Measurements from ENCODE around the gene PDGFRA. TPM values are rescaled to one million over a fixed set of nuclear protein-coding genes. Genes with fewer than 3 reads are reported as not detected.
A peak's percentile ranks its signal among the peaks of the same experiment; 100 is the strongest.

PDGFRA gene
- total and polyA plus RNA-seq, 10 of the 15 experiments (the other 5 are each of a cell fraction or from before 2014, with no cell fraction given) = 0.01 to 0.28 (median 0.06) TPM; not detected in 5

DNA sequence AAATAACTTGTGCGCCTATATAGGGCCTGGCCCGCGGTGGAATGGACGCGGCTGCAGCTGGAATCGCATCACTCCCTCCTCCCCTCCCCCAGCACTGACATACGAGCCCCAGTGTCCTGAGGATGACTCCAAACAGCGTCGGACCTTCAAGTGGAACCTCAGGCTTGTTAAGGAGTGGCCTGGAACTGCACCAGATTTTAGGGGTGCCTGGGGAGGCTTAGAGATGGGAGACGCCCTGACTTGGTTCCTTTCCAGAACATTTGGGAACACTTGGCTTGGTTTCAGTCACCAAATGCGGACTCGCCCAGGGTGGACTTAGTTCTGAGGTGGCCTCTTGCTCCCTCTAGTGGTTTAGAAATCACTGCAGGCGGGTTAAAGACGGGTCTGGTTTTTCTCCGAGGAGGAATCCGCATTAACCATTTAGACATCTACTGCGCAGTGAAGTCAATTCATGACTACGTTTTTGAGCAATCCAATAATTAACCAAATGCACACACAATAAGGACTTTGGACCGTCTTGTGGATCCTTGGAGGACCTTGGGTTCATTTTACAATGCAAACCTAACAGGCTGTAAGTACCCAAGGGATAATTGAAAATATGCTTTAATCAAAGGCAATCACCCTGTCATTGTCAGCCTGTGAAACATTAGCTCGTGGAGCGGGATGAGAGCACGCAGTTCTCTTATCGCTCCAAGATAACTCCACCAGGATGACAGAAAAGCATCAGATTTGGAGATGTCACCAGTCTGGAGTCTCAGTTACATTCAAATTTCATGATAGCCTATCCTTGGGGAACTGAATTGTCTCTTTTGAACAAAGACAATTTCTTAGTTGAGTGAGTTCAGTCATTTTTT, 11.2 kb upstream of the PDGFRA start (continued):
- no peak for TF ChIP-seq REST (IDR thresholded peaks at IDR 0.05; ENCODE audit: low read depth, low read length)
- no peak for TF ChIP-seq CEBPB (IDR thresholded peaks at IDR 0.05; ENCODE audit: borderline replicate concordance in 1 of 2, low read depth in 2 of 2, low read length in 2 of 2)
- 0 out of 2 replicates have a peak, but pooled peaks have one; percentile 15 for TF ChIP-seq EED (IDR thresholded peaks at IDR 0.05; ENCODE audit: low read depth)
- TF ChIP-seq, protein P1, sequence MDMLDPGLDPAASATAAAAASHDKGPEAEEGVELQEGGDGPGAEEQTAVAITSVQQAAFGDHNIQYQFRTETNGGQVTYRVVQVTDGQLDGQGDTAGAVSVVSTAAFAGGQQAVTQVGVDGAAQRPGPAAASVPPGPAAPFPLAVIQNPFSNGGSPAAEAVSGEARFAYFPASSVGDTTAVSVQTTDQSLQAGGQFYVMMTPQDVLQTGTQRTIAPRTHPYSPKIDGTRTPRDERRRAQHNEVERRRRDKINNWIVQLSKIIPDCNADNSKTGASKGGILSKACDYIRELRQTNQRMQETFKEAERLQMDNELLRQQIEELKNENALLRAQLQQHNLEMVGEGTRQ (IDR thresholded peaks at IDR 0.05; ENCODE audit: borderline replicate concordance, low read depth, low read length) = no peak
- no peak for TF ChIP-seq NRF1 (conservative IDR thresholded peaks at IDR 0.05; ENCODE audit: low read depth, low read length)
- no peak for TF ChIP-seq CBX3 (IDR thresholded peaks at IDR 0.05; ENCODE audit: borderline replicate concordance, low read depth)
- TF ChIP-seq BCL11A (IDR thresholded peaks at IDR 0.05; ENCODE audit: low read depth, low read length) = no peak
- no peak for TF ChIP-seq EP300 (IDR thresholded peaks at IDR 0.05; ENCODE audit: borderline replicate concordance in 1 of 2, control insufficient read depth in 1 of 2, low read depth in 2 of 2, low read length in 2 of 2)
- TF ChIP-seq, protein P2, sequence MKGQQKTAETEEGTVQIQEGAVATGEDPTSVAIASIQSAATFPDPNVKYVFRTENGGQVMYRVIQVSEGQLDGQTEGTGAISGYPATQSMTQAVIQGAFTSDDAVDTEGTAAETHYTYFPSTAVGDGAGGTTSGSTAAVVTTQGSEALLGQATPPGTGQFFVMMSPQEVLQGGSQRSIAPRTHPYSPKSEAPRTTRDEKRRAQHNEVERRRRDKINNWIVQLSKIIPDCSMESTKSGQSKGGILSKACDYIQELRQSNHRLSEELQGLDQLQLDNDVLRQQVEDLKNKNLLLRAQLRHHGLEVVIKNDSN (IDR thresholded peaks at IDR 0.05; ENCODE audit: borderline replicate concordance, extremely low read length, insufficient read depth, low read depth, low read length) = no peak
- TF ChIP-seq IRF4 (IDR thresholded peaks at IDR 0.05; ENCODE audit: low read depth, low read length) = 0 out of 2 replicates have a peak, but pooled peaks have one; percentile 18
- TF ChIP-seq, protein P3, sequence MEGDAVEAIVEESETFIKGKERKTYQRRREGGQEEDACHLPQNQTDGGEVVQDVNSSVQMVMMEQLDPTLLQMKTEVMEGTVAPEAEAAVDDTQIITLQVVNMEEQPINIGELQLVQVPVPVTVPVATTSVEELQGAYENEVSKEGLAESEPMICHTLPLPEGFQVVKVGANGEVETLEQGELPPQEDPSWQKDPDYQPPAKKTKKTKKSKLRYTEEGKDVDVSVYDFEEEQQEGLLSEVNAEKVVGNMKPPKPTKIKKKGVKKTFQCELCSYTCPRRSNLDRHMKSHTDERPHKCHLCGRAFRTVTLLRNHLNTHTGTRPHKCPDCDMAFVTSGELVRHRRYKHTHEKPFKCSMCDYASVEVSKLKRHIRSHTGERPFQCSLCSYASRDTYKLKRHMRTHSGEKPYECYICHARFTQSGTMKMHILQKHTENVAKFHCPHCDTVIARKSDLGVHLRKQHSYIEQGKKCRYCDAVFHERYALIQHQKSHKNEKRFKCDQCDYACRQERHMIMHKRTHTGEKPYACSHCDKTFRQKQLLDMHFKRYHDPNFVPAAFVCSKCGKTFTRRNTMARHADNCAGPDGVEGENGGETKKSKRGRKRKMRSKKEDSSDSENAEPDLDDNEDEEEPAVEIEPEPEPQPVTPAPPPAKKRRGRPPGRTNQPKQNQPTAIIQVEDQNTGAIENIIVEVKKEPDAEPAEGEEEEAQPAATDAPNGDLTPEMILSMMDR (IDR thresholded peaks at IDR 0.05 in 2 of 3, conservative IDR thresholded peaks at IDR 0.05 in 1 of 3; ENCODE audit: control insufficient read depth in 2 of 3, extremely low read depth in 1 of 3, insufficient read depth in 1 of 3, low read depth in 3 of 3, low read length in 3 of 3) = peak; percentile 71 to 90 (median 76); a peak in 5 of 6 replicates
- no peak for TF ChIP-seq TARDBP (IDR thresholded peaks at IDR 0.05; ENCODE audit: borderline replicate concordance)
- no peak for TF ChIP-seq CUX1 (IDR thresholded peaks at IDR 0.05; ENCODE audit: insufficient replicate concordance, low read depth, low read length)
- no peak for TF ChIP-seq STAT3 (IDR thresholded peaks at IDR 0.05; ENCODE audit: low read depth, low read length)
